ENCODE results near the gene STON2. TPM values are rescaled to one million over a fixed set of nuclear protein-coding genes. Genes with fewer than 3 reads are reported as not detected.

Gene STON2
- total and polyA plus RNA-seq, 2 of the 8 experiments (the other 6 are each of a cell fraction or from before 2014, with no cell fraction given), result 8.9 to 50.0 TPM

DNA sequence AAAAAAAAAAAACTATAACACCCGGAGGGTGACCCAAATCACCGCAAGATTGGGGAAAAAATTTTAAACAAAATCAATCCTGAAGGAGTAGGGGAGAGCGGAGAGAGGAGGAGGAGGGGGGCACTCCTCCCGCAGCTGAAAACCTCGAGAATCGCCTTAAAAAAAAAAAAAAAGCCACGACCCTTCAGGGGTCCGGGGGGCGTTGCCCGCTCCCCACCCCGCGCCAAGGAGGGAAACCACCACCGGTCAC lies 179.6 kb downstream of the STON2 start (continued):
- TF ChIP-seq PHF8 (conservative IDR thresholded peaks at IDR 0.05; ENCODE audit: low read depth, low read length) (peak; percentile 86), RNF2 (IDR thresholded peaks at IDR 0.05; ENCODE audit: borderline replicate concordance, low read depth, low read length, missing control alignments, poor library complexity, severe bottlenecking) (no peak), CHD1 (IDR thresholded peaks at IDR 0.05; ENCODE audit: low read depth, low read length) (peak; percentile 86), HDAC2 (IDR thresholded peaks at IDR 0.05; ENCODE audit: borderline replicate concordance in 1 of 2, low read depth in 2 of 2, low read length in 2 of 2) (no peak), SIN3A (conservative IDR thresholded peaks at IDR 0.05 in 1 of 2, IDR thresholded peaks at IDR 0.05 in 1 of 2; ENCODE audit: low read depth in 1 of 2, low read length in 2 of 2) (peak in 1 of 2 experiments; percentile 80; a peak in 2 of 4 replicates)

Data from H1 (cell line).